GM21528 (cell line): Measurements from ENCODE around the gene TCHHL1.

Source experiments
- ATAC-seq: cut with Tn5 transposase; IDR thresholded peaks from one replicate; pipeline ENCODE4 v1.9.1; 2021; ENCODE audit warnings: mild to moderate bottlenecking, moderate library complexity; ENCODE audit not compliant: unreplicated experiment, low FRiP score

The TCHHL1 gene

GRCh38 chr1:152089014-152089674, at the start of gene TCHHL1:
Gene TCHHL1, minus strand, starts transcription at chr1:152089064. Its CDS starts 921 bp downstream, at chr1:152088143.
- ATAC-seq, result no peak

- no peak for ATAC-seq
These were observed 48.4 kb upstream of the TCHHL1 start for GRCh38 chr1:152137215-152137614.

GRCh38 chr1:152130186-152130585, 41.3 kb upstream of the TCHHL1 start:
- no peak for ATAC-seq

GRCh38 chr1:152127673-152128072, 38.8 kb upstream of the TCHHL1 start:
- no peak for ATAC-seq

- ATAC-seq, result no peak
These were observed 37.1 kb upstream of the TCHHL1 start for GRCh38 chr1:152125834-152126443.

- no peak for ATAC-seq
These were observed 30.1 kb upstream of the TCHHL1 start for GRCh38 chr1:152118915-152119314.

- no peak for ATAC-seq
These were observed 26.5 kb upstream of the TCHHL1 start, which contains the start of gene TCHH for GRCh38 chr1:152115344-152115743. Gene TCHH, minus strand, starts transcription at chr1:152115444. Its CDS starts 1,364 bp downstream, at chr1:152114080.

GRCh38 chr1:152112885-152113432, 24.1 kb upstream of the TCHHL1 start:
- no peak for ATAC-seq

- no peak for ATAC-seq
These were observed 23.4 kb upstream of the TCHHL1 start for GRCh38 chr1:152112101-152112884.

- ATAC-seq, result no peak
These were observed 22.7 kb upstream of the TCHHL1 start for GRCh38 chr1:152111515-152111968.

GRCh38 chr1:152110860-152111514, 22.1 kb upstream of the TCHHL1 start:
- no peak for ATAC-seq

GRCh38 chr1:152110365-152110859, 21.5 kb upstream of the TCHHL1 start:
- no peak for ATAC-seq

GRCh38 chr1:152109998-152110294, 21.1 kb upstream of the TCHHL1 start:
- no peak for ATAC-seq

- no peak for ATAC-seq
These were observed 20.6 kb upstream of the TCHHL1 start for GRCh38 chr1:152109231-152109997.

- ATAC-seq, result no peak
These were observed 20.0 kb upstream of the TCHHL1 start for GRCh38 chr1:152108882-152109222.

- no peak for ATAC-seq
These were observed 19.4 kb upstream of the TCHHL1 start for GRCh38 chr1:152107984-152108881.

GRCh38 chr1:152107031-152107983, 18.4 kb upstream of the TCHHL1 start:
- no peak for ATAC-seq

- no peak for ATAC-seq
These were observed 16.0 kb upstream of the TCHHL1 start for GRCh38 chr1:152104854-152105253.
